Breast epithelium (tissue), 4 donors: ENCODE results near the gene TIMM44. TPM values are rescaled to one million over a fixed set of nuclear protein-coding genes. Genes with fewer than 3 reads are reported as not detected.

Experiments
- DNase-seq, 2 donors: peaks; one replicate each; pipeline ENCODE4 v3.0.0-alpha.2; 2019; ENCODE audit warnings: low spot score in 2 of 2
- H3K27ac ChIP-seq, 2 donors: fragments of 200-600 bp; sonication (generic) in 1 of 2; one replicate each; pipeline ENCODE4 v1.5.1; 2016 to 2019; ENCODE audit warnings: mild to moderate bottlenecking in 1 of 2
- H3K27me3 ChIP-seq, 2 donors: fragments of 200-600 bp; sonication (generic) in 1 of 2; one replicate each; pipeline versions ENCODE4 v1.5.1 to v1.6.0; 2017 to 2019; ENCODE audit warnings: control low read depth in 1 of 2, mild to moderate bottlenecking in 1 of 2
- H3K36me3 ChIP-seq: fragments of 200-600 bp; one replicate; pipeline ENCODE4 v1.5.1; 2019
- H3K4me1 ChIP-seq, 2 donors: fragments of 200-600 bp; sonication (generic); one replicate each; pipeline ENCODE4 v1.5.1; 2016 to 2019; ENCODE audit warnings: control low read depth in 1 of 2
- H3K4me3 ChIP-seq, 3 donors: fragments of 200-600 bp; sonication (generic); 1 replicate in 2 of 3; 2 replicates in 1 of 3; pipeline ENCODE4 v1.5.1; 2016 to 2019; ENCODE audit warnings: mild to moderate bottlenecking in 3 of 3, moderate library complexity in 2 of 3
- H3K9me3 ChIP-seq, 2 donors: fragments of 200-600 bp; sonication (generic) in 1 of 2; one replicate each; pipeline ENCODE4 v1.5.1; 2016 to 2019; ENCODE audit warnings: control low read depth in 1 of 2
- CTCF ChIP-seq, 3 donors: fragments of 450-650 bp; IDR thresholded peaks; one replicate each; pipeline ENCODE4 v1.5.1; 2016 to 2017; ENCODE audit warnings: antibody characterized with exemption in 3 of 3, mild to moderate bottlenecking in 3 of 3, moderate library complexity in 3 of 3
- POLR2A ChIP-seq: fragments of 450-650 bp; IDR thresholded peaks from one replicate; pipeline ENCODE4 v1.6.1; 2016; ENCODE audit warnings: antibody characterized with exemption, mild to moderate bottlenecking, moderate library complexity
- POLR2AphosphoS5 ChIP-seq, 3 donors: sonication (generic); formaldehyde crosslinking; IDR thresholded peaks; one replicate each; pipeline ENCODE4 v1.6.1; 2017; ENCODE audit warnings: antibody characterized with exemption in 3 of 3
- intact Hi-C: fragments of 100-400 bp; cut with DNase I; formaldehyde crosslinking; loops from one replicate; pipeline ENCODE4 v1.15.1; 2023; ENCODE audit warnings: low total_unique reads
- total RNA-seq, 3 donors: library from RNA; depleted of rRNA; stranded (reverse); fragments of >200 nt; gene quantifications; one replicate each; pipeline ENCODE4 v1.1.0, GENCODE V29; 2016

Gene TIMM44
- total RNA-seq, 3 donors from 2014 or later: 29.3 to 59.6 (median 57.8) TPM

DNA sequence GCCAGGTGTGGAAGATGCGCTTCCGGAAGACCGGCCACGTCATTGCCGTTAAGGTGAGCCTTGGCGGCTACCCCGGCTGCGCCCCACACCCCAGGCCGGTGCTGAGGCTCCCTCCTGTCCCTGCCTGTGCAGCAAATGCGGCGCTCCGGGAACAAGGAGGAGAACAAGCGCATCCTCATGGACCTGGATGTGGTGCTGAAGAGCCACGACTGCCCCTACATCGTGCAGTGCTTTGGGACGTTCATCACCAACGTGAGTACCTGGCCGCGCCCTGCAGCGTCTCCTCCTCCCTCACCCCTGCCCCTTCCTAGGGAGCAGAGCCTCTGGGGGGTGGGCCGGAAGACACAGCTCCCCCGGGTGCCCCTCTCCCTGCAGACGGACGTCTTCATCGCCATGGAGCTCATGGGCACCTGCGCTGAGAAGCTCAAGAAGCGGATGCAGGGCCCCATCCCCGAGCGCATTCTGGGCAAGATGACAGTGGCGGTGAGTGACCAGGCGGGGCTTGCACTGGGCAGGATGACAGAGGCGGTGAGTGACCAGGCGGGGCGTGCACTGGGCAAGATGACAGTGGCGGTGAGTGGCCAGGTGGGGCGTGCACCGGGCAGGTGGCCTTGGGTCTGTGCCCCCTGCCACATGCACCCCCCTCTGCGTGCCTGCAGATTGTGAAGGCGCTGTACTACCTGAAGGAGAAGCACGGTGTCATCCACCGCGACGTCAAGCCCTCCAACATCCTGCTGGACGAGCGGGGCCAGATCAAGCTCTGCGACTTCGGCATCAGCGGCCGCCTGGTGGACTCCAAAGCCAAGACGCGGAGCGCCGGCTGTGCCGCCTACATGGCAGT lies 32.9 kb downstream of the TIMM44 start:
- TF ChIP-seq POLR2AphosphoS5 (IDR thresholded peaks at IDR 0.05) (no peak), POLR2A (no peak), CTCF (IDR thresholded peaks at IDR 0.05) (no peak)
- Histone ChIP-seq H3K9me3 (no peaks in the 10 kb centered on the region), H3K27ac (no peak overlapping the region), H3K4me3 (no peak overlapping the region), H3K36me3 (peaks cover 27% of the 10 kb centered on the region), H3K4me1 (peaks cover 0 to 3% of the 10 kb centered on the region in 2 donors), H3K27me3 (peaks cover 0 to 5% of the 10 kb centered on the region in 2 donors)
- intact Hi-C loops: no loop called here
- DNase-seq: no peak

GRCh38 chr19:7909471-7910067 lies 33.9 kb downstream of the TIMM44 start:
- no peak overlapping the region for H3K27ac ChIP-seq
- no peaks in the 10 kb centered on the region for H3K9me3 ChIP-seq
- no peak for TF ChIP-seq CTCF (IDR thresholded peaks at IDR 0.05)
- TF ChIP-seq POLR2AphosphoS5 (IDR thresholded peaks at IDR 0.05): no peak
- no peak for TF ChIP-seq POLR2A
- H3K27me3 ChIP-seq: no peaks in the 10 kb centered on the region
- peaks cover 27% of the 10 kb centered on the region for H3K36me3 ChIP-seq
- peaks cover 8 to 13% of the 10 kb centered on the region in 2 donors for H3K4me1 ChIP-seq
- H3K4me3 ChIP-seq: no peak overlapping the region
- intact Hi-C loops: no loop called here
- DNase-seq: no peak

- H3K4me3 ChIP-seq: no peak overlapping the region
- intact Hi-C loops: no loop called here
- peaks cover 27% of the 10 kb centered on the region for H3K36me3 ChIP-seq
- H3K9me3 ChIP-seq: no peaks in the 10 kb centered on the region
- H3K27ac ChIP-seq: no peak overlapping the region
- H3K27me3 ChIP-seq: no peaks in the 10 kb centered on the region
- TF ChIP-seq POLR2AphosphoS5 (IDR thresholded peaks at IDR 0.05) (no peak), CTCF (IDR thresholded peaks at IDR 0.05) (no peak), POLR2A (no peak)
- no peak for DNase-seq
- peaks cover 9 to 14% of the 10 kb centered on the region in 2 donors for H3K4me1 ChIP-seq
Measured at GRCh38 chr19:7908742-7909461, 34.6 kb downstream of the TIMM44 start.

GRCh38 chr19:7908078-7908699 lies 35.3 kb downstream of the TIMM44 start:
- DNase-seq: no peak
- H3K27ac ChIP-seq: no peak overlapping the region
- no peaks in the 10 kb centered on the region for H3K27me3 ChIP-seq
- peaks cover 11 to 14% of the 10 kb centered on the region in 2 donors for H3K4me1 ChIP-seq
- no peaks in the 10 kb centered on the region for H3K9me3 ChIP-seq
- no peak for TF ChIP-seq CTCF (IDR thresholded peaks at IDR 0.05)
- no peak for TF ChIP-seq POLR2AphosphoS5 (IDR thresholded peaks at IDR 0.05)
- no peak for TF ChIP-seq POLR2A
- H3K36me3 ChIP-seq: peaks cover 27% of the 10 kb centered on the region
- H3K4me3 ChIP-seq: no peak overlapping the region
- intact Hi-C loops: no loop called here
